ENCODE measurements around the gene RRAS.
"Not testable (repeated sequence)": the region's sequence is repeated elsewhere in the genome, so short reads cannot be mapped to it uniquely, and the experiment has no call there.

RRAS gene

DNA sequence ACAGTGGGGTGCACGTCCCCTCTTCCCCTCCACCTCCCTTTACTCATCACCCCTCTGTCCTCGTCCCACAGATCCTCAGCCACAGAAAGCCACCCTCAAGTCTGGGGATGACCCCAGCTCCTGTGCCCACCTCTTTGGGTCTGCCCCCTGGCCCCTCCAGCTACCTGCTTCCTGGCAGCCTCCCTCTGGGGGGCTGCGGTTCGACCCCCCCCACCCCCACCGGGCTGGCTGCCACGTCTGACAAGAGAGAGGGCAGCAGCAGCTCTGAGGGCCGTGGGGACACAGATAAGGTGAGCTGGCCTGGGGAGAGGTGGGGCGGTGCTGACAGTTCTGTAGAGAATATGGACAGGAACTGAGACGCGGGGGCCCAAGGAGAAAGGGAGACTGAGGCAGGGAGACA, 14.6 kb upstream of the RRAS start:
- DNase-seq (ENCODE audit: low read depth), result no peak

DNA sequence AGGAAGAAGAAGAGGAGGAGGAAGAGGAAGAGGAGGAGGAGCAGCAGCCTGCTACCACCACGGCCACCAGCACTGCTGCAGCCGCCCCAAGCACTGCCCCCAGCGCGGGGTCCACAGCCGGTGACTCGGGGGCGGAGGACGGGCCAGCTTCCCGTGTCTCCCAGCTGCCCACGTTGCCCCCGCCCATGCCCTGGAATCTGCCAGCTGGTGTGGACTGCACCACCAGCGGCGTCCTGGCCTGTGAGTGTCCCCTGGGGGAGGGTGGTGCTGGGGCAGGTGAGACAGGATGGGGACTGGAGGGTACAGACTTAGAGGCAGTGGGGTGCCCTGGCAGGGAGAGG, 13.5 kb upstream of the RRAS start:
- no peak for DNase-seq (ENCODE audit: low read depth)

DNA sequence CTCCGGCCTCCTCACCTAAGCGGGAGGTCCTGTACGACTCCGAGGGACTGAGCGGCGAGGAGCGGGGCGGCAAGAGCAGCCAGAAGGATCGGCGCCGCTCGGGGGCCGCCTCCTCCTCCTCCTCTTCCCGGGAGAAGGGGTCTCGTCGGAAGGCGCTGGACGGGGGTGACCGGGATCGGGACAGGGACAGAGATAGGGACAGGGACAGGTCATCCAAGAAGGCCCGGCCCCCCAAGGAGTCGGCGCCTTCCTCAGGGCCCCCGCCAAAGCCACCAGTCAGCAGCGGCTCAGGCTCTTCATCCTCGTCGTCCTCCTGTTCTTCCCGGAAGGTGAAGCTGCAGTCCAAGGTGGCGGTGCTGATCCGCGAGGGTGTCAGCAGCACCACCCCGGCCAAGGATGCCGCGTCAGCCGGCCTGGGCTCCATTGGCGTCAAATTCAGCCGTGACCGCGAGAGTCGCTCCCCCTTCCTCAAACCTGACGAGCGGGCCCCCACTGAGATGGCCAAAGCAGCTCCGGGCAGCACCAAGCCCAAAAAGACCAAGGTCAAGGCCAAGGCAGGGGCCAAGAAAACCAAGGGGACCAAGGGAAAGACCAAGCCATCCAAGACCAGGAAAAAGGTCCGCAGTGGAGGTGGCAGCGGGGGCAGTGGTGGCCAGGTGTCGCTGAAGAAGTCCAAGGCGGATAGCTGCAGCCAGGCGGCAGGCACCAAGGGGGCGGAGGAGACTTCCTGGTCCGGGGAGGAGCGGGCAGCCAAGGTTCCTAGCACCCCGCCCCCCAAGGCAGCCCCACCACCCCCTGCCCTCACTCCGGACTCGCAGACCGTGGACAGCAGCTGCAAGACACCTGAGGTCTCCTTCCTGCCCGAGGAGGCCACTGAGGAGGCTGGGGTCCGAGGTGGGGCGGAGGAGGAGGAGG, 12.9 kb upstream of the RRAS start:
- DNase-seq (ENCODE audit: low read depth), result no peak

DNA sequence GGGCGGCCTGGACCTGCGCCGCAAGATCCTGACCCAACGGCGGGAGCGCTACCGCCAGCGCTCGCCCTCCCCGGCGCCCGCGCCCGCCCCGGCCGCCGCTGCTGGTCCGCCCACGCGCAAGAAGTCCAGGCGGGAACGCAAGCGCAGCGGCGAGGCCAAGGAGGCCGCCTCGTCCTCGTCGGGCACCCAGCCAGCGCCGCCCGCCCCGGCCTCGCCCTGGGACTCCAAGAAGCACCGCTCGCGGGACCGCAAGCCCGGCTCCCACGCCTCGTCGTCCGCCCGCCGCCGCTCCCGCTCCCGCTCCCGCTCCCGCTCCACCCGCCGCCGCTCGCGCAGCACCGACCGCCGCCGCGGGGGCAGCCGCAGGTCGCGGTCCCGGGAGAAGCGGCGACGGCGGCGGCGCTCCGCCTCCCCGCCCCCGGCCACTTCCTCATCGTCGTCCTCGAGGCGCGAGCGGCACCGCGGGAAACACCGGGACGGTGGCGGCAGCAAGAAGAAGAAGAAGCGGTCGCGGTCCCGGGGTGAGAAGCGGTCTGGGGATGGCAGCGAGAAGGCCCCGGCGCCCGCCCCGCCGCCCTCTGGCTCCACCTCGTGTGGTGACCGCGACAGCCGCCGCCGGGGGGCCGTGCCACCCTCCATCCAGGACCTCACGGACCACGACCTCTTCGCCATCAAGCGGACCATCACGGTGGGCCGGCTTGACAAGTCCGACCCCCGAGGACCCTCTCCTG, 12.0 kb upstream of the RRAS start:
- DNase-seq (ENCODE audit: low read depth), result no peak

DNA sequence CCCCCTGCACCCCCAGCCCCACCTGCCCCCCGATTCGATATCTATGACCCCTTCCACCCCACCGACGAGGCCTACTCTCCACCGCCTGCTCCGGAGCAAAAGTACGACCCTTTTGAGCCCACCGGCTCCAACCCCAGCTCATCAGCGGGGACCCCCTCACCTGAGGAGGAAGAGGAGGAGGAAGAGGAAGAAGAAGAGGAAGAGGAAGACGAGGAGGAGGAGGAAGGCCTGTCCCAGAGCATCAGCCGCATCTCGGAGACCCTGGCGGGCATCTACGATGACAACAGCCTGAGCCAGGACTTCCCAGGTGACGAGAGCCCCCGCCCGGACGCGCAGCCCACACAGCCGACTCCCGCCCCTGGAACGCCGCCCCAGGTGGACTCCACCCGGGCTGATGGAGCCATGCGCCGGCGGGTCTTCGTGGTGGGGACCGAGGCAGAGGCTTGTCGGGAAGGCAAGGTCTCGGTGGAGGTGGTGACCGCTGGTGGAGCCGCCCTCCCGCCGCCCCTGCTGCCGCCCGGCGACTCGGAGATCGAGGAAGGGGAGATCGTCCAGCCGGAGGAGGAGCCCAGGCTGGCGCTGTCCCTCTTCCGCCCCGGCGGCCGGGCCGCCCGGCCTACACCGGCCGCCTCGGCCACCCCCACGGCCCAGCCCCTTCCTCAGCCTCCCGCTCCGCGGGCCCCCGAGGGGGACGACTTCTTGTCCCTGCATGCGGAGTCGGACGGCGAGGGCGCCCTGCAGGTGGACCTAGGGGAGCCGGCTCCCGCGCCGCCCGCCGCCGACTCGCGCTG, 11.3 kb upstream of the RRAS start:
- DNase-seq (ENCODE audit: low read depth), result no peak

DNA sequence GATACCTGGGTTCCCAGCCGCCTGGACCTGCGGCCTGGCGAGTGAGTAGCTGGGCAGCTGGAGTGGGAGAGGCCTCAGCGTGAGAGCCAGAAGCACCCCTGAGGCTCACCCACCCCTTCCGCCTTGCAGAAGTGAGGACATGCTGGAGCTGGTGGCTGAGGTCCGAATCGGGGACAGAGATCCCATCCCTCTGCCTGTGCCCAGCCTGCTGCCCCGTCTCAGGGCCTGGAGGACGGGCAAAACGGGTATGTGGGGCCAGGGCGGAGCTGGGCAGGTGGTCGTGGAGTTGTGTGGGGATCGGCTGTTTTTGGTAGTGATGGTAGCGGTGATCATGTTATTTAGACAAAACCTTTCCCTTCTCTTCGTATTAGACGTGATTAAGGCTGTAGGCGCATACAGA, 6.6 kb upstream of the RRAS start:
- no peak for DNase-seq (ENCODE audit: low read depth)

DNA sequence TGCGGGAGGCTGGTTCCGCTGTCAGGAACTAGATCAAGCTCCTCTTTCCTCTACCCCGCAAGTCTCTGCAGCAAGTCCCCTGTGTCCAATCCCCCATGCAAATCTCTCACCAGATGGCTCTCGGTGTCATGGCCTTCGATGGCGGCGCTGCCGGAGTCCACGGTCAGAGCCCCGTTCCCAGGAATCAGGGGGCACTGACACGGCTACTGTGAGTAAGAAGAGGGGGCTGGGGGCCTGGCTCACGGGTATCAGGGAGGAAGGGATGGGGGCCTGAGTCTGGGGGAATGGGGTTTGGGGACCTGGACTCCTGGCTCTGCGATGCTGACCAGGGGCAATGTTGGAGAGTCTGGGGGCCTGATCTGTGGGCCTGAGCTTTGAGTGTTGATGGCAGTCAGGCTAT, 6.1 kb upstream of the RRAS start:
- no peak for DNase-seq (ENCODE audit: low read depth)

DNA sequence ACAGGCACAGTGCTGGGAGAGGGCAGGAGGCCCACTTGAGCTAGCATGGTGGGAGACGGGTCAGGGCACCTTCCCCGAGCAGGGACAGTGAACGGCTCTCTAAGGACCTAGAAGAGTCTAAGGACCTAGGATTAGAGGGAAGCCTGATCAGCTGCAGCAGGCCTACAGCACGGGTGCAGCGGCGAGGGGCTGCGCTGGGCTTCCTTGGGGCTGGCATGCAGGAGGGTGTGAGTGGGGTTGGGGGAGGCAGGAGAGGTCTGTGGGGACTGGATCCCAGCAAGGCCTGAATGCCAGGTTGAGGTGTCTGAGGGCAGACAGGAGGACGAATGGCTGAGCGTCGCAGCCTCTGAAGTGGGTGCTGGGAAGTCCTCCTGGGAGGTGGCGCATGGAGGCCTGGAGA, 5.6 kb upstream of the RRAS start:
- DNase-seq (ENCODE audit: low read depth), result no peak

DNA sequence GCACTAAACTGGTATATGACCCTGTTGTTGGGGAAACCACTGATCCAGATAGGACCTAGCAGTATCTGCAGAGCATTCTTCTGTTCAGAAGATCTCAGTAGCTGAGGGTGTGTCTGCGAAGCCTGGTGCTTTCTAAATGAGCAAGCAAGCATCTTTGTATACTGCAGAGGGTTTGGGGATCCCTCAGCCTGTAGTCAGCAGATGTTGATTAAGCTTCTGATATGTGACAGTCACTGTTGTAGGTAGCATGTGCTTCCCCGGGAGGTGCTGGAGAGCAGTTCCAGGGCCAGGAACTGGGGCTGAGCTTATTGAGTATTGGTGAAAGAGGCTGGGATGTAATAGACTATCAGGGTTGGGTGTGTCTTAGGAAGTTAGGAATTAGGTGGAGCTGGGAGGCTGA, 3.5 kb upstream of the RRAS start:
- no peak for DNase-seq (ENCODE audit: low read depth)

DNA sequence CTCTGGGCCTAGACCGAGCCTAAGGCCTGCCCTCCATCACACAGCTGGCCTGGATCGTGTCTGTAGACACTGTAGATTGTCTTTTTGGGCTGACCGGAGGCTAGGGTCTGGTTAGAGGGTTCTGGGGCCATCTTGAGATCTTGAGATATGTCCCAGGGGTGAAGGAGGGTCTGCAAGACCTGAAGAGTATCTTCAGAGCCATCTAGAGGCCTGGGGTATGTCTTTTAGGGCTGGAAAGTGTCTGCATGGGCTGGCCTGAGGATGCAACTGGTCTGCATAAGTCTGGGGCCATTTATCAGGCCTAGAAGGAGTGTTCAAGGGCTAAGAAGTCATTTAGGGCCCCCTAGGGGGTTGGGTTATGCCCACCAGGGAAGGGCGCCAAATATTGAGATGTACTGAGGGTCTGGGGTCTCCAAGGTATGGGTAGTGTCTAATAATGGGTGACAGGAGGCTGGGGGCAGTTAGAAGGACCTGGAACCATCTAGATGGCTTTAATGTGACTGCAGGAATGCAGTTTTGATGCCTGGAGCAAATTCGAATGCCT, 2.6 kb upstream of the RRAS start:
- no peak for DNase-seq (ENCODE audit: low read depth)

DNA sequence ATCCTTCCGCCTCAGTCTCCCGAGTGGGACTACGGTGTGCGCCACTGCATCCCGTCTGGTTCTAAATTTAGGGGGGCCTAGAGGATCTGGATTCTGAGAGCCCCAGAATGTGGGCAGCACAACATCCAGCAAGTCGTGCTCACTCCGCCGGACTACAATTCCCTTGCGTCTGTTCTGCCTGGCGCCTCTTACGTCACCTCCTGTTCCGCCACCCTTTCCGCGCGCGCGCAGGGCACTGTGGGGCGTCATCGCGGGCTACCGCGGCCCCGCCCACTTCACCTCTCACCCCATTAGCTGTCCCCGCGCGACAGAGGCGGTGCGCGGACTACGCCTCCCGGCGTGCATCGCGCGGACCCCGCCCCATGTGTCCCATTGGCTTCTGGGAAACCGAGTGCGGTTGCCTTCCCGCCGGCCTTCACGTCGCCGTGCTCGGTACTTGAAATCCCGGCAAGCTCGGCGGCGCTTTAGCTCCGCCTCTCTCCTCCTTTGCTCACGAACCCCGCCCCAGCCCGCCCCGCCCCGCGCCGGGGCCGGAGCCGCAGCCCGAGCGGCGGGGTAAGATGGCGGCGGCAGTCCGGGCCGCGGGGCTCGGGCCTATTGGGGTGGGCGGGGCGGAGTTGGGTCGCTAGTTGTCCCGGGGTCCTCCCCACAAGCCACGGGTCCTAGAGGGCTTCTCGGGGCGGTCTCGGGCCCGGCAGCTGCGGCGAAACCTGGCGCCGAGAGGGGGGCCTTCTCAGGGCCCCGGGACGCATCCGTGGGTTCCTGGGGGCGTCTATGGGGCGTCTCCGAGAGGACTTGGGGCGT, 1.9 kb upstream of the RRAS start, which contains the start of gene SCAF1:
SCAF1 (plus strand) TSS at position 522 of the 804 bp plus-strand sequence. CDS start 2,818 bp downstream, outside the sequence.
- peak; percentile 99 for DNase-seq (ENCODE audit: low read depth)

DNA sequence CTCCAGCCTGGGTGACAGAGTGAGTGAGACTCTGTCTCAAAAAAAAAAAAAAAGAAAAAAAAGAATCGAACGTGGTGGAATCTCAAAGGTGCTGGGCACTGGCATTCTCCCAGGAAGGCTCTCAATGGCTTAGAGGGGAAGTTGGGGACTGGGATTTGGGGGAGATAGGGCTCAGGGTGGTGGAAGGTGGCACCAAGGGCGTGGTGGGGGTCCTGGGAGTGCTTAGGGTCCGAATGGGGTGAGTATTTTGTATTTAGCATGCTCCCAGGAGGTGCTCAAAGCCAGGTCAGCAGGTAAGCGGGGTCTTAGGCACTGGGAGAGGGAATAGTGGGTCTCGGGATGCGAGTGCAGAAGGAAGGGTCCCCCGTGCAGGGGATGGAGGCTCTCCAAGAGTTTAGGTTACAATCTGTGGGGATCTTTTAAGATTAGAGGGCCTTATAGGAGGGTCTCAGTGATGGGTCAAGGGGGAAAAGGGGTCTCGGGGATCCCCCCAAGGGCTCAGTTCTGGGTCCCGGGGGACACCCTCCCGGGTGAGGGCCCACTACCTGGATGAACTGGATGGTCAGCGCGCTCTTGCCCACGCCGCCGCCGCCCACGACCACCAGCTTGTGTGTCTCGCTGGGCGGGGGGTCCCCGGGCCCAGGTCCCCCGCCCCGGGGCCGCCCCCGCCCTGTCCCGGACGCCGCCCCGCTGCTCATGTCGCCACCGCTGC, 386 bp downstream of the RRAS start:
- no peak for DNase-seq (ENCODE audit: low read depth)

DNA sequence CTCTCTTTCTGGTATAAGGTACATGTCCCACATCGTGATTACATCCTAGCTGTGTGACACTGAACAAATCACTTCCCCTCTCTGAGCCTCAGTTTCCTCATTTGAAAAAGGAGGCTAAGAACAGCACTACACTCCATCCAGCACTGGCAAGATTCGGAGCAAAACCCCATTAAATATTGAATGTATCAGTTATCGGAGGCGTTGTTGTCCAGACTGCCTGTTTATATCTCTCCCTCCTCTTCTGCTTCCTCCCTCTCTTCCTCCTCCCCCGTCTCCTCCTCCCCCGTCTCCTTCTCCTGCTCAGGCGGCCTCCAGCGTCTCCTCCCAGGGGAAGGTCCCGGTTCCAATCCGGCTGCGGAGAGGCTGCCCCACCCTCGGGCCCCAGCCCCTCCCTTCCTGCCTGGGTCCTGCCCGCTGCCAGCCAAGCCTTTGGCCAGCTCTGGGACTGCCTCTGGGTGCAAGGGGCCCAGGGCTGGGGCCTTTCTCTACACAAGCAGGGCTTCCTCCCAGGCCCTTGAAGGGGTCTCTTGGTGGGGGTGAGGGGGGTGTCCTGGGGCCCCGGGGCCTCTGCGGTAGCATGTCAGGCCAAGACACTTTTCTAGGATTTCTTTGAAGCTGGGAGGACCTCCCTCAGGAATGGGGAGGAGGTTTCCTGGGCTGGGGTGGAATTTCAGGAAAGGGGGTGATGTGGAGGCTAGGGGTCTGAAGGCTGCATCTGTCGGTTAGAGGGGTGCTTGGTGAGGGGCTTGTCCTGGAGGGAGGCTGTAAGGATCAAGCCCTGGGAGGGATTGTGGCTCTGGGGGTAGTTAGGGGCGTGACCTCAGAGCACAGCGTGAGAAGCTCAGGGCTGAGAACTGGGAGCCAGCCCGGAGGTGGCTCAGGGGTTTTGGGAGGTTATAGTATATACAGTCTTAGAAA, 1.9 kb downstream of the RRAS start:
- peak; percentile 75 for DNase-seq (ENCODE audit: low read depth)

DNA sequence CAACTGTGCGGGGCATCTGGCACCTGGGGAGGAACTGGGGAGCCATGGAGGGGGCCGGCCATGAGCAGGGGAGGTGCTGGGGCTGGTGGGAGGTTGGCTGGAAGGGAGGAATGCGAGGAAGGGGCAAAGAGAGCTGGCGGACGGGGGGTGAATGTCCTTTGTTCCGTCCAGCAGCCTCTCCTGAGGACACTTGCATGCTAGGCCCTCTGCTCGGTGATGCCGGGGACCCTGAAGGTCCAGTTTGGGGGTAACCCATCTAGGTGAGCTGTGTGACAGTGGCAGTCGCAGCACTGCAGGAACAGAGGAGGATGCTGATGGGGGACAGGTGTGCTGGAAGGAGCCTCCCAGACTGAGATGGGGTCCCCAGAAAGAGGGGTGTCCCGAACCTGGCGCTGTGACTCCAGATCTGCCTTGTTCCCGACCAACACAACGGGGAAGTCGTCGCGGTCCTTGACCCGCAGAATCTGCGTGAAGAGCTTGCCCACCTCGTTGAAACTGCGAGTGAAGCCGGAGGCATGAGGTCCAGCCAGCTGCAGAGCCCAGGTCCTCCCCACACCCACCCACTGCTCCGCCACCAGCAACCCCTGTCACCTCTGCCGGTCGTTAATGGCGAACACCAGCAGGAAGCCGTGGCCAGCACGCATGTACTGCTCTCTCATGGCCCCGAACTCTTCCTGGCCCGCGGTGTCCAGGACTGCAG, 3.6 kb downstream of the RRAS start:
- no peak for DNase-seq (ENCODE audit: low read depth)

DNA sequence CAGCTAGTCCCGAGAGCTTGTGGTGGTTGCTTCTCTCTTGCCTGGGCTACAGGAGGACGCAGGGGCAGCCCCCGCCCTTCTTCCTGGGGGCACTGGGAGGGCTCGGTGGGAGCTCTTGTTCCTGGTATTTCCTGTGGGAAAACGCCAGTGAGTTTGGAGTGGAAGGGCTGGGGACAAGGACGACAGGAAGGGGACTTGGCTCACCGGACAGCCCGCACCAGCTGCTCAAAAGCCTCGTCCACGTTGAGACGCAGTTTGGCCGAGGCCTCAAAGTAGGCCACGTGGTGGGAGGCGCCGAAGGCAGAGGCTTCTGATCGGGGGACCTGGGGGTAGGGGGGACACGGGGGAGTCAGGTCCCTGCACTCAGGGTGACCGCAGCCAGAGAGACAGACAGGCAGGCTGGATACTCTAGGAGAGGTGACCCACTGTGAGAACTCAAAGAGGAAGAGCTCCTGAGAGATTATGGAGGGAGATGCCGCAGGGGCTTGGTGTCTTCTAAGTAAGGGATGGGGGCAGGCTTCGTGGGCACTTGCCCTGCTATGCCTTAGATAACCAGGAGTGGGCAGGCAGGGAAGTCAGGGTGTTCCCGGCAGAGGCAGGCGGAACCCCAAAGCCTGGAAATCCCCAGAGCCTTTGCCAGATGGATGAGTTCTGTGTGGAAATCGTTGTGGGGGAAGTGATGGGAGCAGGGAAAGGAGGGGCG, 4.3 kb downstream of the RRAS start:
- no peak for DNase-seq (ENCODE audit: low read depth)

DNA sequence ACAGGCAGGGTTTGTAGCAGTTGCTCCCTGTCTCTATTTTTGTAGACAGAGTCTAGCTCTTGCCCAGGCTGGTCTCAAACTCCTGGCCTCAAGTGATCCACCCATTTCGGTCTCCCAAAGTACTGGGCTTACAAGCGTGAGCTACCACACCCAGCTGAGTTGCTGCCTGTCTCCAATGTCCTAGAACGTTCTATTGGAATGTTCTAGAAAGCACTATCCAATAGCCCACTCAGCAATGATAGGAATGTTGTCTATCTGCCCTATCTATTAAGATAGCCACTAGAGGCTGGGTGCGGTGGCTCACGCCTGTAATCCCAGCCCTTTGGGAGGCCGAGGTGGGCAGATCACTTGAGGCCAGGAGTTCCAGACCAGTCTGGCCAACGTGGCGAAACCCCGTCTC, 6.7 kb downstream of the RRAS start:
- not testable (repeated sequence) for DNase-seq (ENCODE audit: low read depth)

DNA sequence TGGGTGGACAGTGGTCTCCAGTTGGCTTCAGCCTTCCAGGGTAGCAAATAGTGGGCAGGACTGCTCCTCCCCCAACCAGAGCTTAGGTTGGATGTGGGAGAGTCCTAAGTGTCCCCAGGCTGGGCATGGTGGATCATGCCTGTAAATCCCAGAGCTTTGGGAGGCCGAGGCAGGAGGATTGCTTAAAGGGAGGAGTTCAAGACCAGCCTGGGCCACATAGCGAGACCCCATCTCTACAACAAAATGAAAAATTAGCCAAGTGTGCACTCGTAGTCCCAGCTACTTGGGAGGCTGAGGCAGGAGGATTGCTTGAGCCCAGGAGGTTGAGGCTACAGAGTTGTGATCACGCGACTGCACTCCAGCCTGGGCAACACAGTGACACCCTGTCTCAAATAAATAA, 7.4 kb downstream of the RRAS start:
- no peak for DNase-seq (ENCODE audit: low read depth)

DNA sequence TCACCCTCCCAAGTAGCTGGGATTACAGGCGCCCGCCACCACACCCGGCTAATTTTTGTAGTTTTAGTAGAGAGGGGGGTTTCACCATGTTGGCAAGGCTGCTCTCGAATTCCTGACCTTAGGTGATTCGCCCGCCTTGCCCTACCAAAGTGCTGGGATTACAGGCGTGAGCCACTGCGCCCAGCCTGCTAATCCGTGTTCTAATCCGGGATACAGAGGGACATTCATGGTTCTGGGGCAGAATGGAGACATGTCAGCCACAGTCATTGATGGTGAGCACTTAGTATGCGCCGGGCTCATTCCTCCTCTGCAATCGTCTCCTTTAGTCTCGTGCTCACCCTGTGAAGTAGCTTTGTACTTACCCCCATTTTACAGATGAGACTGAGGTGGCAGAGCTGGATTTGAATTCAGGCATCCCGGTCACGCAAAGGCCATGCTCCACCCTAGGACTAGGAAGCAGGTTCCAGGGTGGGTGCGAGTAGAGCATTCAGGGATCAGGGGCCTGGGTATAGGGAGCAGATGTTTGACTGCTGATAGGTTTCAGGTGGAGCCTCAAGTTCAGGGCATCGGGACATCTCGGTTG, 8.2 kb downstream of the RRAS start:
- no peak for DNase-seq (ENCODE audit: low read depth)

Measured in CMK (cell line).